GM12891 (cell line): ENCODE results near the gene SCIMP.

ENCODE experiments used
- PAX5 ChIP-seq: IDR thresholded peaks from 2 replicates; pipeline ENCODE4 v1.6.1; 2011; ENCODE audit warnings: low read length, moderate library complexity, mild to moderate bottlenecking; ENCODE audit not compliant: insufficient read depth, severe bottlenecking
- POLR2A ChIP-seq: IDR thresholded peaks from 2 replicates; pipeline ENCODE4 v1.6.1; 2011; ENCODE audit warnings: low read depth, low read length, control low read depth
- POLR2AphosphoS5 ChIP-seq: IDR thresholded peaks from 2 replicates; pipeline ENCODE4 v1.6.1; 2011; ENCODE audit warnings: low read depth, low read length, control low read depth
- POU2F2 ChIP-seq: IDR thresholded peaks from 2 replicates; pipeline ENCODE4 v1.6.1; 2011; ENCODE audit warnings: low read depth, mild to moderate bottlenecking, control low read depth, low read length, moderate library complexity
- TAF1 ChIP-seq: IDR thresholded peaks from 2 replicates; pipeline ENCODE4 v1.6.1; 2011; ENCODE audit warnings: low read depth, low read length, control low read depth

- no peak for TF ChIP-seq POLR2A
- no peak for TF ChIP-seq PAX5
- no peak for TF ChIP-seq POLR2AphosphoS5
- TF ChIP-seq POU2F2, result no peak
- TF ChIP-seq TAF1, result no peak
Observed at GRCh38 chr17:5263441-5263840, 28.8 kb upstream of the SCIMP start.
